ENCODE measurements around the gene PDE2A.

DNA sequence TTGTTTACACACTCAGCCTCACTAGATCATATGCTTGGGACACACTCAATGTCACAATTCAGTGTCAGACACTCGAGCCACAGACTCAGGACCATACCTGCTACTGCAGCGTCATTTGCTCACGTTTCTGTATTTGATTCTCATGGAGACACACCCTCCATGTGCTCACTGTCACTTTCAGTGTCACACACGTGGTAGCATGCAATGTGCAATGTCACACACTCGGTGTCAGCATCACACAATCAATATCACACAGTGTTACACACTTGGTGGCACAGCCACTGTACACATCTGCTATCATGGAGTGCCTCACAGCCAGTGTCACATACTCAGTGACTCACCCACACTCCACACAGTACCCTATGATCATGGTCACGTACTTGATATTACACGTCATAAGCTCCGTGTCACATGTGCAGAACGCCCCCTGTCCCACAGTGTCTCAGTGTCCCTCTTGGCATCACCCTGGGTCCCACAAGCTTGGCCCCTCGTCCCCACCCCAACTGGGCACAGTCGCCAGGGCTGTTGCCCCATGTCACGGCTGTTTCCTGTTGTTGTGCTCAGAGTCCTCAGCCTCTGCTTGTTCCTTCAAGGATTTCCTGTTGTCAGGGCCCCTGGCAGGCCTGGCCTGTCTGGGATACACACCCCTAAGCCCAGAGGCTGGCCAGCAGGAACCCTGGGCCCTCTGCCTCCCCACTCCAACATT lies 49.6 kb downstream of the PDE2A start:
- TF ChIP-seq MYC (IDR thresholded peaks at IDR 0.05; ENCODE audit: low read depth, low read length) (no peak), POLR2A (IDR thresholded peaks at IDR 0.05; ENCODE audit: low read depth, low read length) (no peak), EZH2 (IDR thresholded peaks at IDR 0.05; ENCODE audit: borderline replicate concordance, low read depth, low read length, severe bottlenecking) (no peak)
- TF ChIP-seq, protein P1, sequence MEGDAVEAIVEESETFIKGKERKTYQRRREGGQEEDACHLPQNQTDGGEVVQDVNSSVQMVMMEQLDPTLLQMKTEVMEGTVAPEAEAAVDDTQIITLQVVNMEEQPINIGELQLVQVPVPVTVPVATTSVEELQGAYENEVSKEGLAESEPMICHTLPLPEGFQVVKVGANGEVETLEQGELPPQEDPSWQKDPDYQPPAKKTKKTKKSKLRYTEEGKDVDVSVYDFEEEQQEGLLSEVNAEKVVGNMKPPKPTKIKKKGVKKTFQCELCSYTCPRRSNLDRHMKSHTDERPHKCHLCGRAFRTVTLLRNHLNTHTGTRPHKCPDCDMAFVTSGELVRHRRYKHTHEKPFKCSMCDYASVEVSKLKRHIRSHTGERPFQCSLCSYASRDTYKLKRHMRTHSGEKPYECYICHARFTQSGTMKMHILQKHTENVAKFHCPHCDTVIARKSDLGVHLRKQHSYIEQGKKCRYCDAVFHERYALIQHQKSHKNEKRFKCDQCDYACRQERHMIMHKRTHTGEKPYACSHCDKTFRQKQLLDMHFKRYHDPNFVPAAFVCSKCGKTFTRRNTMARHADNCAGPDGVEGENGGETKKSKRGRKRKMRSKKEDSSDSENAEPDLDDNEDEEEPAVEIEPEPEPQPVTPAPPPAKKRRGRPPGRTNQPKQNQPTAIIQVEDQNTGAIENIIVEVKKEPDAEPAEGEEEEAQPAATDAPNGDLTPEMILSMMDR (IDR thresholded peaks at IDR 0.05; ENCODE audit: extremely low read depth in 1 of 2, insufficient read depth in 1 of 2, low read depth in 1 of 2, low read length in 2 of 2), result no peak
- TF ChIP-seq, protein P2, sequence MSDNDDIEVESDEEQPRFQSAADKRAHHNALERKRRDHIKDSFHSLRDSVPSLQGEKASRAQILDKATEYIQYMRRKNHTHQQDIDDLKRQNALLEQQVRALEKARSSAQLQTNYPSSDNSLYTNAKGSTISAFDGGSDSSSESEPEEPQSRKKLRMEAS (IDR thresholded peaks at IDR 0.05; ENCODE audit: insufficient read depth, insufficient read length), result no peak

All from endothelial cell of umbilical vein (primary cell).